ENCODE results near the gene THEMIS.

THEMIS gene

DNA sequence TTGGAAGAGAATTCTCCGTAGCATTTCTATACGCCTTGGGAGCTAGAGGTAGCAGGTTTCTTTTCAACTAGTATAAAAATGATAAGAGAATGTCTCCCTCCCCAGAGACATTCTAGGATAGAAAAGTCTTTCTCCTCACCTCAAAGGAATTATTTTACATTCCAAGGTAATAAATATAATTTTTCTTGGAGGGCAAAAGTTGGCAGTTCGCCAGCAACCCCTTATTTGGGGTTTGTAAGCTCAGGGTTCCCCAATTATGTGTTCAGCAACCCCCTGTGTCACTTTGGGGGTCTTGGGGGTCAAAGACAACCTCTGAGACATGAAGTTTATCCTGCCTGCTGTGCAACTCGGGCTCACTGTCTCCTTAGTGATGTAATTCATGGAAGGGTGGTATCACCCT lies 58.3 kb downstream of the THEMIS start:
- no peaks in the 10 kb centered on the region for H3K27me3 ChIP-seq (ENCODE audit: insufficient read depth, low read length)
- H3K27ac ChIP-seq (ENCODE audit: low read depth, low read length, poor library complexity, severe bottlenecking): no peak overlapping the region
- no peak overlapping the region for H2AFZ ChIP-seq (ENCODE audit: low read length)
- no peaks in the 10 kb centered on the region for H3K79me2 ChIP-seq (ENCODE audit: insufficient read depth, low read length)
- H3K9me3 ChIP-seq (ENCODE audit: low read length): no peaks in the 10 kb centered on the region
- no peaks in the 10 kb centered on the region for H3K9me2 ChIP-seq (ENCODE audit: low read depth, low read length)
- H3K4me2 ChIP-seq (ENCODE audit: low read length): no peak overlapping the region
- no peaks in the 10 kb centered on the region for H3K36me3 ChIP-seq (ENCODE audit: insufficient read depth, low read length)
- H3K4me1 ChIP-seq (ENCODE audit: insufficient read depth, low read length, severe bottlenecking): no peaks in the 10 kb centered on the region
- no peak overlapping the region for H3K9ac ChIP-seq (ENCODE audit: low read length)
- TF ChIP-seq EZH2 (IDR thresholded peaks at IDR 0.05; ENCODE audit: borderline replicate concordance, low read length): no peak
- TF ChIP-seq, protein P1, sequence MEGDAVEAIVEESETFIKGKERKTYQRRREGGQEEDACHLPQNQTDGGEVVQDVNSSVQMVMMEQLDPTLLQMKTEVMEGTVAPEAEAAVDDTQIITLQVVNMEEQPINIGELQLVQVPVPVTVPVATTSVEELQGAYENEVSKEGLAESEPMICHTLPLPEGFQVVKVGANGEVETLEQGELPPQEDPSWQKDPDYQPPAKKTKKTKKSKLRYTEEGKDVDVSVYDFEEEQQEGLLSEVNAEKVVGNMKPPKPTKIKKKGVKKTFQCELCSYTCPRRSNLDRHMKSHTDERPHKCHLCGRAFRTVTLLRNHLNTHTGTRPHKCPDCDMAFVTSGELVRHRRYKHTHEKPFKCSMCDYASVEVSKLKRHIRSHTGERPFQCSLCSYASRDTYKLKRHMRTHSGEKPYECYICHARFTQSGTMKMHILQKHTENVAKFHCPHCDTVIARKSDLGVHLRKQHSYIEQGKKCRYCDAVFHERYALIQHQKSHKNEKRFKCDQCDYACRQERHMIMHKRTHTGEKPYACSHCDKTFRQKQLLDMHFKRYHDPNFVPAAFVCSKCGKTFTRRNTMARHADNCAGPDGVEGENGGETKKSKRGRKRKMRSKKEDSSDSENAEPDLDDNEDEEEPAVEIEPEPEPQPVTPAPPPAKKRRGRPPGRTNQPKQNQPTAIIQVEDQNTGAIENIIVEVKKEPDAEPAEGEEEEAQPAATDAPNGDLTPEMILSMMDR (IDR thresholded peaks at IDR 0.05; ENCODE audit: low read length): no peak
- H4K20me1 ChIP-seq (ENCODE audit: insufficient read depth, low read length): no peaks in the 10 kb centered on the region
- no peak overlapping the region for H3K4me3 ChIP-seq (ENCODE audit: low read depth, low read length, poor library complexity, severe bottlenecking)
- H3F3A ChIP-seq (ENCODE audit: insufficient read depth, low read length): no peaks in the 10 kb centered on the region

DNA sequence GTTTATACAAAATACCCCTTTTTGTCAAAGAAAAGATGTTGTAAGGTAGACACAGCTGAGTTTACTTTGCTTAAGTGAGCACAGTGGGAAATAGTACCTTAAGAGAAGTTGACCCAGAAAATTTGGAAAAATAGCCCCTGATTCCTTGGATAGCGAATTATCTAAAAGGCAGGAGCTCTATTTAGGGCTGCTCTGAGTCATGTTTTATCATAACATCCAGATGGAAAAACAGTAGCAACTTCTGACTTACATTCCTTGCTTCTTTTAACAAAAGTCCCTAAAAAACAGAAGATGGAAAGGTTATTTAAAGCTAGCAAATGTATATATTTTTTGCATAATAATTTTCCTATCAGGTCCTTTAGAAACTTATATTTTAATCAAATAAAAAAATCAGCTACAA lies 59.0 kb downstream of the THEMIS start:
- Histone ChIP-seq H3K4me3 (ENCODE audit: low read depth, low read length, poor library complexity, severe bottlenecking) (no peak overlapping the region), H3K27me3 (ENCODE audit: insufficient read depth, low read length) (no peaks in the 10 kb centered on the region), H3F3A (ENCODE audit: insufficient read depth, low read length) (no peaks in the 10 kb centered on the region), H3K9me3 (ENCODE audit: low read length) (no peaks in the 10 kb centered on the region), H3K4me1 (ENCODE audit: insufficient read depth, low read length, severe bottlenecking) (no peaks in the 10 kb centered on the region), H3K27ac (ENCODE audit: low read depth, low read length, poor library complexity, severe bottlenecking) (no peak overlapping the region), H4K20me1 (ENCODE audit: insufficient read depth, low read length) (no peaks in the 10 kb centered on the region), H3K9me2 (ENCODE audit: low read depth, low read length) (no peaks in the 10 kb centered on the region), H2AFZ (ENCODE audit: low read length) (no peak overlapping the region), H3K9ac (ENCODE audit: low read length) (no peak overlapping the region), H3K4me2 (ENCODE audit: low read length) (no peak overlapping the region), H3K79me2 (ENCODE audit: insufficient read depth, low read length) (no peaks in the 10 kb centered on the region), H3K36me3 (ENCODE audit: insufficient read depth, low read length) (no peaks in the 10 kb centered on the region)
- TF ChIP-seq EZH2 (IDR thresholded peaks at IDR 0.05; ENCODE audit: borderline replicate concordance, low read length): no peak
- TF ChIP-seq, protein P1 (IDR thresholded peaks at IDR 0.05; ENCODE audit: low read length): no peak

DNA sequence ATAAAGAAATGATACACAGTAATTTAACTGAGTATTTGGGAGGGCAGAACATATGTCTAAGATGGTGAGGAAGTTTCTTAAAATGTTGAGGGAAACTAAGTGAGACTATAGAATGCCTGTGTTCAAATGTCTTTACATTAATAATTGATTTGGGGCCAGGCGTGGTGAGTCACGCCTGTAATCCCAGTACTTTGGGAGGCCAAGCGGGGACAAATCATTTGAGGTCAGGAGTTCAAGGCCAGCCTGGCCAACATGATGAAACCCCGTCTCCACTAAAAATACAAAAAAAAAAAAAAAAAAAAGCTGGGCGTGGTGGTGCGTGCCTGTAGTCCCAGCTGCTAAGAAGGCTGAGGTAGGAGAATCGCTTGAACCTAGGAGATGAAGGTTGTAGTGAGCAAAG lies 66.7 kb downstream of the THEMIS start:
- no peak overlapping the region for H3K9ac ChIP-seq (ENCODE audit: low read length)
- H3F3A ChIP-seq (ENCODE audit: insufficient read depth, low read length): no peaks in the 10 kb centered on the region
- no peak for TF ChIP-seq EZH2 (IDR thresholded peaks at IDR 0.05; ENCODE audit: borderline replicate concordance, low read length)
- TF ChIP-seq, protein P1 (IDR thresholded peaks at IDR 0.05; ENCODE audit: low read length): no peak
- no peaks in the 10 kb centered on the region for H4K20me1 ChIP-seq (ENCODE audit: insufficient read depth, low read length)
- no peak overlapping the region for H2AFZ ChIP-seq (ENCODE audit: low read length)
- no peaks in the 10 kb centered on the region for H3K79me2 ChIP-seq (ENCODE audit: insufficient read depth, low read length)
- H3K9me2 ChIP-seq (ENCODE audit: low read depth, low read length): no peaks in the 10 kb centered on the region
- H3K4me2 ChIP-seq (ENCODE audit: low read length): no peak overlapping the region
- no peak overlapping the region for H3K27ac ChIP-seq (ENCODE audit: low read depth, low read length, poor library complexity, severe bottlenecking)
- H3K9me3 ChIP-seq (ENCODE audit: low read length): no peaks in the 10 kb centered on the region
- no peaks in the 10 kb centered on the region for H3K4me1 ChIP-seq (ENCODE audit: insufficient read depth, low read length, severe bottlenecking)
- no peaks in the 10 kb centered on the region for H3K27me3 ChIP-seq (ENCODE audit: insufficient read depth, low read length)
- H3K36me3 ChIP-seq (ENCODE audit: insufficient read depth, low read length): no peaks in the 10 kb centered on the region
- H3K4me3 ChIP-seq (ENCODE audit: low read depth, low read length, poor library complexity, severe bottlenecking): no peak overlapping the region

Data from OCI-LY1 (cell line).